Astrocyte of the spinal cord (primary cell): ENCODE results near the gene COQ8A.
"Not testable (repeated sequence)": the region's sequence is repeated elsewhere in the genome, so short reads cannot be mapped to it uniquely, and the experiment has no call there.

Source experiments
- DNase-seq: peaks from one replicate; pipeline ENCODE4 v3.0.0; 2011; ENCODE audit warnings: low read depth, low spot score
- H3K4me3 ChIP-seq: 2 replicates; pipeline ENCODE4 v1.5.1; 2011; ENCODE audit warnings: low read depth, mild to moderate bottlenecking, low read length, moderate library complexity
- in situ Hi-C: cut with HindIII; loops from 2 replicates; pipeline ENCODE4 v1.10.0; 2017; ENCODE audit warnings: low sequenced_read_pairs
- TF ChIP-seq, protein P1 (sequence below): IDR thresholded peaks from 2 replicates; pipeline ENCODE4 v1.5.1; 2012; ENCODE audit warnings: low read depth, mild to moderate bottlenecking, low read length, inconsistent platforms

Gene COQ8A

DNA sequence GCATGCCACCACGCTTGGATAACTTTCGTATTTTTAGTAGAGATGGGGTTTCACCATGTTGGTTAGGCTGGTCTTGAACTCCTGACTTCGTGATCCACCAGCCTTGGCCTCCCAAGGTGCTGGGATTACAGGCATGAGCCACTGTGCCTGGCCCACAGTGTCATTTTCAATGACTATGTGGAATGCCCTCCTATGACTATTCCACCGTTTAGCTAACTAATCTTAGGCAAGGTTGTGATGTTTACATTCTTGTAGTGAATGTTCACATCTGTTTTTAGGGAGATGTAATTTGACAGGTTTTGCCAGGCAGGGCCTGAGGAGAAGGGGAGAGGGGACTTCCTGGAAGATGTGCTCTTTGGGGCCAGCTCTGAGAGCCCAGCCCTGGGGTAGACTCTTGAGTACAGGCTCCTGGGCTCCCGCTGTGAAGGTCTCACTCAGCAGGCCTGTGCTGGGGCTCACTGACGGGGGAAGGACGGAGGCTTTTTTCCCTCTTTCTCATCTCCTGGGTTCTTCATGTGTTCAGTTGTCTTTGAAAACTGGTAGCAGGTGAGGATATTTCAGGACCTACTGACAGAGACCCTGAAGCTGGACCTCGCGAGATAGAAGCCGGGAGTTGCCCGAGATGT lies 13.2 kb downstream of the COQ8A start:
- TF ChIP-seq, protein P1, sequence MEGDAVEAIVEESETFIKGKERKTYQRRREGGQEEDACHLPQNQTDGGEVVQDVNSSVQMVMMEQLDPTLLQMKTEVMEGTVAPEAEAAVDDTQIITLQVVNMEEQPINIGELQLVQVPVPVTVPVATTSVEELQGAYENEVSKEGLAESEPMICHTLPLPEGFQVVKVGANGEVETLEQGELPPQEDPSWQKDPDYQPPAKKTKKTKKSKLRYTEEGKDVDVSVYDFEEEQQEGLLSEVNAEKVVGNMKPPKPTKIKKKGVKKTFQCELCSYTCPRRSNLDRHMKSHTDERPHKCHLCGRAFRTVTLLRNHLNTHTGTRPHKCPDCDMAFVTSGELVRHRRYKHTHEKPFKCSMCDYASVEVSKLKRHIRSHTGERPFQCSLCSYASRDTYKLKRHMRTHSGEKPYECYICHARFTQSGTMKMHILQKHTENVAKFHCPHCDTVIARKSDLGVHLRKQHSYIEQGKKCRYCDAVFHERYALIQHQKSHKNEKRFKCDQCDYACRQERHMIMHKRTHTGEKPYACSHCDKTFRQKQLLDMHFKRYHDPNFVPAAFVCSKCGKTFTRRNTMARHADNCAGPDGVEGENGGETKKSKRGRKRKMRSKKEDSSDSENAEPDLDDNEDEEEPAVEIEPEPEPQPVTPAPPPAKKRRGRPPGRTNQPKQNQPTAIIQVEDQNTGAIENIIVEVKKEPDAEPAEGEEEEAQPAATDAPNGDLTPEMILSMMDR = no peak
- DNase-seq = no peak
- no peak overlapping the region for H3K4me3 ChIP-seq
- in situ Hi-C loops = no loop called here

GRCh38 chr1:226954337-226954736 lies 14.2 kb downstream of the COQ8A start:
- TF ChIP-seq, protein P1 = no peak
- in situ Hi-C loops = no loop called here

GRCh38 chr1:226954777-226955176 lies 14.7 kb downstream of the COQ8A start:
- DNase-seq = no peak
- TF ChIP-seq, protein P1 = no peak
- in situ Hi-C loops = no loop called here
- no peak overlapping the region for H3K4me3 ChIP-seq

More at GRCh38 chr1:226954337-226954736, 14.2 kb downstream of the COQ8A start:
- no peak overlapping the region for H3K4me3 ChIP-seq
- DNase-seq = no peak

- DNase-seq, in situ Hi-C loops, H3K4me3 ChIP-seq: not testable (repeated sequence)
Observed at GRCh38 chr1:226955857-226956256, 15.8 kb downstream of the COQ8A start.

DNA sequence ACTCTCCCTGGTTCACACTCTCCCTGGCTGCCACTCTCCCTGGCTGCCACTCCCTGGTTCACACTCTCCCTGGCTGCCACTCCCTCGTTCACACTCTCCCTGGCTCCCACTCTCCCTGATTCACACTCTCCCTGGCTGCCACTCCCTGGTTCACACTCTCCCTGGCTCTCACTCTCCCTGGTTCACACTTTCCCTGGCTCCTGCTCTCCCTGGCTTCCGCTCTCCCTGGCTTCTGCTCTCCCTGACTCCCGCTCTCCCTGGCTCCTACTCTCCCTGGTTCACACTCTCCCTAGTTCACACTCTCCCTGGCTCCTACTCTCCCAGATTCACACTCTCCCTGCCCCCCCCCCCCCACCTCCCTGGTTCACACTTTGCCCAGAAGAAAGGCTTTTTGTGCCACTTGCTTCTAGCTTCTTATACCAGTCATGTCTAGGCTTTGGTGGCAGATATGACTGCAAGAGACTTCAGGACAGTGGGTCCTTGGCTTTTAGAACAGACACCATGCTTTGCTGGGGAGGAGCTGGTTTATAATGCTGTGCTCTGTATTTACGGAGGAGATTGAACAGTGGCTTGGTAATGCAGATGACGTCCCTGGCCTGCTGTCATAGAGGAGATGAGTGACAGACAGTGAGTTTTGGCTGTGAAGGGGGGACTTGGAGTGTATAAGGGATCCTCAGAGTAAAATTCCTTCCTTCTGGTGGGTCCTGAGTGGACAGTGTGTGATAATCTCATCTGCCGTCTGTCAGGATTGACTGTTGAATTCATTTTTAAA lies 17.0 kb downstream of the COQ8A start:
- no peak overlapping the region for H3K4me3 ChIP-seq
- no peak for DNase-seq
- in situ Hi-C loops = no loop called here
- TF ChIP-seq, protein P1 = no peak

DNA sequence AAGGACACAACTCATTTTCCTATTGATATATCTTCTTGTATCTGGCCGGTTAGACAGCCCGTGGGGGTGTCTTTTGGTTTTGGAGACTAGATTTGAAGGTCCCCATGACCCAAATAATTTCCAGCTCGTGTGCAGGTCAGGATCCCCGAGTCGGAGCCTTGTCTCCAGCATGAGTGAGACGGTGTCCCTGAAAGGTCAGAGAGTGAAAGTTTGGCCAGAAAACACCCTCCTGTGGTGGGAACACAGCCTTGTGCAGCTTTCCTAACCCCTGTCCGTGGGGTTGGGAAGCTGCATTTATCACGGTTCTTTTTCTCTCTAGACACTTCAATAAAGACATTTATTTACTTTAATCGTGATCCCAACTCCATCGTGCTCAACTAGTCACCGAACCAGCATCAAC lies 17.6 kb downstream of the COQ8A start:
- DNase-seq = no peak
- in situ Hi-C loops = no loop called here
- H3K4me3 ChIP-seq = no peak overlapping the region
- TF ChIP-seq, protein P1 = no peak

- in situ Hi-C loops = no loop called here
- TF ChIP-seq, protein P1 = no peak
- H3K4me3 ChIP-seq = no peak overlapping the region
- no peak for DNase-seq
Observed at GRCh38 chr1:226958300-226958699, 18.2 kb downstream of the COQ8A start.
